Ovary (tissue), 3 donors: ENCODE results near the gene COL6A3.

Experiments used
- EP300 ChIP-seq: sonication (generic); formaldehyde crosslinking; IDR thresholded peaks from one replicate; pipeline ENCODE4 v1.6.1; 2017; ENCODE audit warnings: antibody characterized with exemption
- POLR2A ChIP-seq: fragments of 450-650 bp; IDR thresholded peaks from one replicate; pipeline ENCODE4 v1.6.1; 2017; ENCODE audit warnings: antibody characterized with exemption, mild to moderate bottlenecking, moderate library complexity
- TF ChIP-seq, protein P1 (sequence below), 3 donors: fragments of 450-650 bp in 2 of 3; fragments of 200-600 bp in 1 of 3; IDR thresholded peaks; one replicate each; pipeline versions ENCODE4 v1.5.1 to v1.8.0; 2016 to 2022; ENCODE audit warnings: antibody characterized with exemption in 3 of 3, mild to moderate bottlenecking in 1 of 3
- donor health status: DM: no; HTN: no; CAD: no.

DNA sequence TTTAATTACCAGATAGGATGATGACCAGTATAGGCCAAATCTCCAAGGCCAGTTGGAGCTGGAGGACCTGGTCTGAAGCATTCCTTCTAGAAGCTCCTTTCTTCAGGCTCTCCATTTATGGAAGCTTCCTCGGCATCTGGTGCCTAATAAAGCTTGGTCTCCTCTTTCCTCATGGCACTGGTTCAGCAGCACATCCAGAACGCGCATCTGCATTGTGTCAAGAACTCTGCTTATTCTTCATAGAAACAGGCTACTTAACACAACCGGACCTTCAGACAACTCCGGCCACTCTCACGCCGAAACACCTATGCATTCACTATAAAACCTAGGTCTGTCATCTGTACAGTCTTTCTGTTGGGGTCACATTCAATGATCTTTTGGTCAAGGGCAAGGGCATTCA is 99.8 kb downstream of the COL6A3 start:
- TF ChIP-seq, protein P1, sequence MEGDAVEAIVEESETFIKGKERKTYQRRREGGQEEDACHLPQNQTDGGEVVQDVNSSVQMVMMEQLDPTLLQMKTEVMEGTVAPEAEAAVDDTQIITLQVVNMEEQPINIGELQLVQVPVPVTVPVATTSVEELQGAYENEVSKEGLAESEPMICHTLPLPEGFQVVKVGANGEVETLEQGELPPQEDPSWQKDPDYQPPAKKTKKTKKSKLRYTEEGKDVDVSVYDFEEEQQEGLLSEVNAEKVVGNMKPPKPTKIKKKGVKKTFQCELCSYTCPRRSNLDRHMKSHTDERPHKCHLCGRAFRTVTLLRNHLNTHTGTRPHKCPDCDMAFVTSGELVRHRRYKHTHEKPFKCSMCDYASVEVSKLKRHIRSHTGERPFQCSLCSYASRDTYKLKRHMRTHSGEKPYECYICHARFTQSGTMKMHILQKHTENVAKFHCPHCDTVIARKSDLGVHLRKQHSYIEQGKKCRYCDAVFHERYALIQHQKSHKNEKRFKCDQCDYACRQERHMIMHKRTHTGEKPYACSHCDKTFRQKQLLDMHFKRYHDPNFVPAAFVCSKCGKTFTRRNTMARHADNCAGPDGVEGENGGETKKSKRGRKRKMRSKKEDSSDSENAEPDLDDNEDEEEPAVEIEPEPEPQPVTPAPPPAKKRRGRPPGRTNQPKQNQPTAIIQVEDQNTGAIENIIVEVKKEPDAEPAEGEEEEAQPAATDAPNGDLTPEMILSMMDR (IDR thresholded peaks at IDR 0.05): no peak
- TF ChIP-seq POLR2A (no peak), EP300 (no peak)
